Measurements from ENCODE around the gene WFIKKN2.

The WFIKKN2 gene

GRCh38 chr17:50881182-50881581 lies 45.8 kb downstream of the WFIKKN2 start:
- TF ChIP-seq, protein P1, sequence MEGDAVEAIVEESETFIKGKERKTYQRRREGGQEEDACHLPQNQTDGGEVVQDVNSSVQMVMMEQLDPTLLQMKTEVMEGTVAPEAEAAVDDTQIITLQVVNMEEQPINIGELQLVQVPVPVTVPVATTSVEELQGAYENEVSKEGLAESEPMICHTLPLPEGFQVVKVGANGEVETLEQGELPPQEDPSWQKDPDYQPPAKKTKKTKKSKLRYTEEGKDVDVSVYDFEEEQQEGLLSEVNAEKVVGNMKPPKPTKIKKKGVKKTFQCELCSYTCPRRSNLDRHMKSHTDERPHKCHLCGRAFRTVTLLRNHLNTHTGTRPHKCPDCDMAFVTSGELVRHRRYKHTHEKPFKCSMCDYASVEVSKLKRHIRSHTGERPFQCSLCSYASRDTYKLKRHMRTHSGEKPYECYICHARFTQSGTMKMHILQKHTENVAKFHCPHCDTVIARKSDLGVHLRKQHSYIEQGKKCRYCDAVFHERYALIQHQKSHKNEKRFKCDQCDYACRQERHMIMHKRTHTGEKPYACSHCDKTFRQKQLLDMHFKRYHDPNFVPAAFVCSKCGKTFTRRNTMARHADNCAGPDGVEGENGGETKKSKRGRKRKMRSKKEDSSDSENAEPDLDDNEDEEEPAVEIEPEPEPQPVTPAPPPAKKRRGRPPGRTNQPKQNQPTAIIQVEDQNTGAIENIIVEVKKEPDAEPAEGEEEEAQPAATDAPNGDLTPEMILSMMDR (IDR thresholded peaks at IDR 0.05; ENCODE audit: insufficient read depth, low read depth, low read length, missing control alignments), result no peak
- no peak overlapping the region for H3K4me3 ChIP-seq (ENCODE audit: low read length)
- DNase-seq (ENCODE audit: low read depth), result no peak

DNA sequence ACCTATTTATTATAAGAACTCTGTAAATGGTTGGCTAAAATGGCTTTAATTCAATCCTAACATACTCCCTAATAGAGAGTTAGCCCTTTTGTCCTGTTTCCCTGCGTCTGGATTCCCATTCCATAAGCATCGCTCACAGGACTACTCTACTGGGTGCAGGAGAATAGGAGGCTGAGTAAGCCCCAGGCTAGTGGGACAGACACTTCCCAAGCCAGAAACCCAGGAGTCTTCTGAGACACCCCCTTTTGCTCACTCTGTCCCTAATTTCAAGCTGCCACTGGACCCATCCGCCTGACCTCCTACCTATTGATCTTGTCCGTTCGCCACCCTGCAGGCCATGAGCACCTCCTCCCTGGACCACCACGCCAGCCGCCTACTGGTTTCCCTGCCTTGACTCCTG lies 47.5 kb downstream of the WFIKKN2 start:
- H3K4me3 ChIP-seq (ENCODE audit: low read length), result no peak overlapping the region
- DNase-seq (ENCODE audit: low read depth), result peak; percentile 82
- TF ChIP-seq, protein P1 (IDR thresholded peaks at IDR 0.05; ENCODE audit: insufficient read depth, low read depth, low read length, missing control alignments), result no peak

DNA sequence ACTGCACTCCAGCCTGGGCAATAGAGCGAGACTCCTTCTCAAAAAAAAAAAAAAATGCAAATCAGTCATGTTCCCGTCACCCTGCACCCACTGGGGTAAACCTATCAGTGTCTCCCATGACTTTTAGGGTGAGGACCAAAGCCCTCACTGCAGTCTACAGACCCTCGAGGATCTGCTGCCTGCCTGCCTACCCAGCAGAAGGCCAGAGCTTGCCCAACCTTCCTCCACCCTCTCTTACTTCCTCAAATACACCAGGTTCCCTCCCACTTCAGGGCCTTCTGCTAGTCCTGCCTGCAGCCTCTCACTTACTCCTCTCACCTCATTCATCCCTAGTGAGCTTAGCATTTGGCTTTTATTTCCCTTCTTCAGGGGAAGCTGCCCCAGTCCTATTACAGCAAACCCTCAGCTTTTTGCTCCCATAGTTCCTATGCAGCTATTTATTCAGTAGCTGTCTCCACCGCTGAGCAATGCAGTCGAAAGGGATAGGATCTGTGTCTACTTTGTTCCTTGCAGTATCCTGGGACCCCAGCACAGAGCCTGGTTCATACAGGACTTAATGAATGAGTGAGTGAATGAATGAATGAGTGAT lies 48.6 kb downstream of the WFIKKN2 start:
- H3K4me3 ChIP-seq (ENCODE audit: low read length), result no peak overlapping the region
- TF ChIP-seq, protein P1 (IDR thresholded peaks at IDR 0.05; ENCODE audit: insufficient read depth, low read depth, low read length, missing control alignments), result no peak
- peak; percentile 50 for DNase-seq (ENCODE audit: low read depth)

DNA sequence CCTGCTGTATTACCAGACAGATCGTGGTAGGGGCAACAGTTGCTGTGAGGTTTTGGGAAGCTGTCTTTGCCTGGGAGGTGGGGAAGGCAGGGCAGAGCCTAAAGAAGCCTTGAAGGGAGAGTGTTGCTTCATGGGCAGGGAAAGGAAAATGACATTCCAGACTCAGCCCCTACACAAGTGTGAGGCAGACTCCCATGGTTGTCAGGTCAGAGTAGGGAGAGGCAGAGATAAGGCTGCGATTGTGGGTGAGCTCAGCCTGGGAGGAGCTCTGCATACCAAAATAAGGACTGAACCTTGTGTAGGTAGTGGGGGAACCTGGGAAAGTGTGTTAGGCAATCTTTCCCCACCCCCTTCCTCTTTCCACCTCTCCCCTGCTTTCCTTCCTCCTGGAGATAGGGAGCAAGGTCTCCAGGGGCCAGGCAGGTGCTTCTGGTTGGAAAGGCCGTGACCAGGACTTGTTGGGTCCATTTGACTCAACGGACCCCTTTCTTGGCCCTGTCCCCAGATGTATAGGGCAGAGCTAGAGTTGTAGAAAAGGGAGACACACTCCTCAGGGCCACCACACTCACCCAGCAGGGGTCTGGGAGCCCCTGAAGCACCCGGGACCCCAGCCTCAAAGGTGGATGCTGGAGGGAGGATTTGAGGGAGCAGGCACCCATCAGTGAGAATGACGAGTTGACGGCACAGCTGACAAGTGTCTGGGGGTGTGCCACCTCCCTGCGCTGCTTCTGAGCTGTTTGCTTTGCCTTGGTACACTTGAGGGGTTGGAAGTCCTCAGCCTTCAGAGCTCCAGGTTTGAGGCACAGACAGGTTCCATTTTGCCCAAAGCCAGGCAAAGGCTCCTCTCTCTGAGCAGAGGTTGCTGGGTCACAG lies 49.3 kb downstream of the WFIKKN2 start:
- DNase-seq (ENCODE audit: low read depth), result peak; percentile 77

DNA sequence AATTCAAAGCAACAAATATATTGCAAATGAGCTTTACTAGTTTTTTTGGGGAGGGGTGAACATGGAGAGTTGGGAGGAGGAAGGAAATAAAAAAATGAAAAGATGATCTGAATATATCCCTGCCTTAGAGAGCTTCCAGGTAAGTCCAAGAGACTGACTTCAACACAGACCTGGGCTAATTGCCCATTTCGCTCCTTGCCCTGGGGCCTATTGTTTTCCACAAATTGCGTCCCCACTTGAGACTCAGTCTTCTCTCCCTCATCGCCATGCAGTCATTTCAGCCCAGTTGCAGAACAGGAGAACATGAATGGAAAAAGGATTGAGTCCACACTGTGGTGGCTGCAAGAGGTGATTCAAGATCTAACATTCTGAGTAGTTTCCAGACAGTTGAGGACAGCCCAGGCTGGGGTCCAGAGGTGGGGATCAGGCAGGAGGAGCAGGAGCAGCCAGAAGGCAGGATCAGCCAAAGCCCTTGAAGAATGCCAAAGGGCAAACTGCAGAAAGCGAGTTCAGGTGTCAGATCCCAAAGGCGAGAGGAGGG lies 52.4 kb downstream of the WFIKKN2 start:
- TF ChIP-seq, protein P1 (IDR thresholded peaks at IDR 0.05; ENCODE audit: insufficient read depth, low read depth, low read length, missing control alignments), result no peak
- no peak for DNase-seq (ENCODE audit: low read depth)
- no peak overlapping the region for H3K4me3 ChIP-seq (ENCODE audit: low read length)

More for the DNA sequence above, 49.3 kb downstream of the WFIKKN2 start:
- no peak overlapping the region for H3K4me3 ChIP-seq (ENCODE audit: low read length)
- TF ChIP-seq, protein P1 (IDR thresholded peaks at IDR 0.05; ENCODE audit: insufficient read depth, low read depth, low read length, missing control alignments), result no peak

DNA sequence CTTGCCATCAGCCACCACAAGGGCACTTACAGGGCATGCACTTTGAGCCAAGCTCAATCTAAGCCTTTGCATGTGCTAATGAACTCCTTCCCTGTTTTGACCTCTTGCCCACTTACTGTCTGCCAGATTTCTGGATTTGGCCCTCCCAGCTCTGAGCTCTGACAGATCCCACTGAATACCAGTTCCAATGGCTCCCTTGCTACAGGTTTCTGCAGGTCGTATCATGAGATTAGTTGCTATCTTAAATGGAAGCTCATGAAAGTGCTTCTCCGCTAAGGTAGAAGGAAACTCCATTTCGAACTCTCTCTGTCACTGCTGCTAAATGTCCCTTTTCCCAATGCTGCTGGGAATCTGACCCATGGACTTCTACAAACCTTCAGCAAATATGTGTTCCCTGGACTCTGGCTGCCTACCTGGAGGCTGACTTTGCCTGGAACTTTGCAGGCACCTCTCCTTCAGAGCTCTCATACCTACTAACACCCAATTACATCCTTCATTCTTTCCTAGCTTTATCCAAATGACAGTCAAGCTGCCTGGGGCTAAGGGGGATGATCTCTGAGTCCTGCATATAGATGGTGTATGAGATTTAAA lies 54.2 kb downstream of the WFIKKN2 start:
- DNase-seq (ENCODE audit: low read depth), result no peak
- TF ChIP-seq, protein P1 (IDR thresholded peaks at IDR 0.05; ENCODE audit: insufficient read depth, low read depth, low read length, missing control alignments), result peak; percentile 2
- no peak overlapping the region for H3K4me3 ChIP-seq (ENCODE audit: low read length)

Data from epithelial cell of esophagus (primary cell).